Common myeloid progenitor, CD34-positive (primary cell): Measurements from ENCODE around the gene TTLL13. TPM values are rescaled to one million over a fixed set of nuclear protein-coding genes. Genes with fewer than 3 reads are reported as not detected.

Experiments
- CTCF ChIA-PET: fragments of 350-600 bp; sonication (Branson Sonifier 250); formaldehyde crosslinking; loops from one replicate; lab custom pipeline; 2021; ENCODE audit warnings: antibody characterized with exemption; lab: Charles Lee
- POLR2A ChIA-PET: fragments of 350-600 bp; sonication (Branson Sonifier 250); formaldehyde crosslinking; loops from one replicate; lab custom pipeline; 2021; ENCODE audit warnings: antibody characterized with exemption; lab: Charles Lee
- DNase-seq, 3 donors: peaks; one replicate each; pipeline versions ENCODE4 v3.0.0 to v3.0.0-alpha.2; 2013
- H3K27ac ChIP-seq, 2 experiments: 1 replicate in 1 of 2; 2 replicates in 1 of 2; pipeline ENCODE4 v1.7.0; 2013; ENCODE audit warnings: inconsistent platforms in 2 of 2, low read length in 2 of 2, mild to moderate bottlenecking in 2 of 2, low read depth in 1 of 2, moderate library complexity in 1 of 2; ENCODE audit not compliant: severe bottlenecking in 2 of 2, insufficient read depth in 1 of 2, poor library complexity in 1 of 2
- H3K27me3 ChIP-seq, 5 experiments: replicated peaks in 2 of 5; 1 replicate in 3 of 5; 2 replicates in 2 of 5; pipeline versions ENCODE4 v1.6.1 to v1.7.0; 2013; ENCODE audit warnings: low read length in 4 of 5, mild to moderate bottlenecking in 2 of 5, moderate library complexity in 2 of 5, inconsistent platforms in 1 of 5; ENCODE audit not compliant: insufficient read depth in 5 of 5, control insufficient read depth in 4 of 5
- H3K36me3 ChIP-seq, 4 experiments: 1 replicate in 2 of 4; 2 replicates in 2 of 4; pipeline versions ENCODE4 v1.6.1 to v1.7.0; 2013; ENCODE audit warnings: low read length in 3 of 4, control low read depth in 1 of 4, mild to moderate bottlenecking in 1 of 4; ENCODE audit not compliant: control insufficient read depth in 4 of 4, insufficient read depth in 4 of 4
- H3K4me1 ChIP-seq, 4 experiments: 1 replicate in 3 of 4; 2 replicates in 1 of 4; pipeline versions ENCODE4 v1.6.1 to v1.7.1; 2013; ENCODE audit warnings: low read length in 3 of 4, mild to moderate bottlenecking in 3 of 4, control low read depth in 1 of 4, inconsistent platforms in 1 of 4, moderate library complexity in 1 of 4; ENCODE audit not compliant: control insufficient read depth in 4 of 4, insufficient read depth in 4 of 4; ENCODE audit errors: control extremely low read depth in 1 of 4
- H3K4me3 ChIP-seq, 7 experiments: 1 replicate in 4 of 7; 2 replicates in 3 of 7; pipeline versions ENCODE4 v1.5.1 to v1.7.0; 2013; ENCODE audit warnings: mild to moderate bottlenecking in 7 of 7, low read length in 6 of 7, moderate library complexity in 6 of 7, inconsistent platforms in 2 of 7, low read depth in 2 of 7, control low read depth in 1 of 7; ENCODE audit not compliant: insufficient read depth in 4 of 7, control insufficient read depth in 1 of 7; ENCODE audit errors: extremely low read depth in 1 of 7
- H3K9me3 ChIP-seq, 5 experiments: 1 replicate in 4 of 5; 2 replicates in 1 of 5; pipeline versions ENCODE4 v1.6.1 to v1.7.1; 2013; ENCODE audit warnings: low read length in 4 of 5, mild to moderate bottlenecking in 2 of 5, inconsistent platforms in 1 of 5, low read depth in 1 of 5, moderate library complexity in 1 of 5; ENCODE audit not compliant: control insufficient read depth in 4 of 5, insufficient read depth in 2 of 5; ENCODE audit errors: control extremely low read depth in 1 of 5
- WGBS: methylation state at CpG from one replicate; pipeline ENCODE4 v1.1.5; 2013; ENCODE audit not compliant: insufficient coverage; 5-methylcytosine and 5-hydroxymethylcytosine counted together
- polyA plus RNA-seq: library from polyadenylated mRNA; unstranded; fragments of 120-200 nt; gene quantifications from one replicate; pipeline ENCODE4 v1.2.1, GENCODE V29; 2013

TTLL13 gene
- 0.74 TPM for polyA plus RNA-seq

DNA sequence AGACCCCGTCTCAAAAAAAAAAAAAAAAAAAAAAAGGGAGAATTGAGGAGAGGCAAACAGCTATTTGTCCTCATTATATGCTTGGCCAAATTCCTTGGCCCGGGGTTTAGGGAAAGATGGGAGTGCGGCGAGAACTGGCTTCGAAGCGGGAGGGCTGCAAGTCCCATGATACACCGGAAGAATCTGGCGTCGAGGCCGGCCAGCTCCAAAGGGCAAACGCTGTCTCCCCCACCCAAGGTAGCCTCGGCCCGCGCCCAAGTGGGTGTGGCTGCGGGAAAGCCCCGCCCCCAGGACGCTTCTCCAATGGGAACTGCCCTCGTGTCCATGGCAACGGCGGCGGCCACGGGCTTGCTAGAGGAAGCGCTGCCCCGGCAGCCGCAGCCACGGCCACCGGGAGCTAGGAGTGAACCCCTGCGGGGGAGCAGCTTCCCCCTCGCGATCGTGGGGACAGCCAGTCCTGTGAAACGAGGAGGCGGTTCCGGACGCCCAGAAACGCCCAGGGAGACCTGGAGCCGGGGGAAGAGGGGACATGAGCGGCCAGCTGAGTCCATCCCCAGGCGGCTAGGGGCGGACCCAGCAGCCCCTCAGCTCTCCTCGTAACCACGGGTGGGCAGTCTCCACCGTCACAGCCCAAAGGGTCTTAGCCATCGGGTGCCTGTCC lies at the start of gene TTLL13:
TSS of gene TTLL13 (plus strand) at position 354 of the 661 bp plus-strand sequence. CDS start 1,075 bp downstream, outside the sequence.
- ChIA-PET CTCF (interaction anchor here (0.8 to 3.2 kb wide), 12 partner anchors 8 to 58 kb away, joined by 3 to 13 read pairs (median 4); partner anchors contain the start of genes CIB1 and GDPGP1), POLR2A (interaction anchor here (0.8 to 1.3 kb wide), 2 partner anchors 16 kb away, joined by 3 to 4 read pairs; partner anchors contain the start of genes CIB1, GDPGP1 and NGRN)
- Histone ChIP-seq H3K27me3 (peaks cover 0 to 2% (median 0%) of the 10 kb centered on the region in 5 experiments), H3K4me3 (peak within 1 kb of the TSS; percentile 23 to 75 (median 66)), H3K9me3 (no peaks in the 10 kb centered on the region), H3K4me1 (peaks cover 0 to 15% (median 9%) of the 10 kb centered on the region in 4 experiments), H3K27ac (no peak within 1 kb of the TSS), H3K36me3 (no peaks in the 10 kb centered on the region)
- 2% methylated on average over 31 of the region's 44 CpGs for WGBS
- DNase-seq = peak; percentile 80 to 91 (median 84)

- peak overlapping the region in 1 of 2 experiments; percentile 54 for H3K27ac ChIP-seq
- WGBS = 5% methylated on average over 19 of the region's 24 CpGs
- DNase-seq = peak in 1 of 3 donors; percentile 31
- ChIA-PET CTCF (interaction anchor here (0.5 to 3.8 kb wide), 11 partner anchors 9 to 110 kb away, joined by 3 to 13 read pairs (median 4); no protein-coding TSS in a partner anchor), POLR2A (interaction anchor here (0.6 to 0.7 kb wide), 2 partner anchors 26 to 396 kb away, joined by 3 read pairs; no protein-coding TSS in a partner anchor)
- no peaks in the 10 kb centered on the region for H3K36me3 ChIP-seq
- H3K9me3 ChIP-seq = no peaks in the 10 kb centered on the region
- H3K4me1 ChIP-seq = peaks cover 4 to 21% (median 17%) of the 10 kb centered on the region in 4 experiments
- H3K27me3 ChIP-seq = peaks cover 0 to 7% (median 0%) of the 10 kb centered on the region in 5 experiments
- H3K4me3 ChIP-seq = peak overlapping the region; percentile 35 to 89 (median 79)
Measured at GRCh38 chr15:90200534-90201129, 48.7 kb upstream of the TTLL13 start.

GRCh38 chr15:90201130-90201943 lies 48.0 kb upstream of the TTLL13 start, which contains the start of gene SEMA4B:
TSS of gene SEMA4B (plus strand) at chr15:90201330. CDS start at chr15:90201579, 249 bp downstream.
- H3K27me3 ChIP-seq = peaks cover 0 to 7% (median 0%) of the 10 kb centered on the region in 5 experiments
- no peaks in the 10 kb centered on the region for H3K9me3 ChIP-seq
- POLR2A ChIA-PET = interaction anchor here (0.6 to 0.8 kb wide), 3 partner anchors 26 to 395 kb away, joined by 3 read pairs; no protein-coding TSS in a partner anchor
- DNase-seq = peak; percentile 62 to 86 (median 76)
- no peaks in the 10 kb centered on the region for H3K36me3 ChIP-seq
- H3K4me3 ChIP-seq = peak within 1 kb of the TSS; percentile 35 to 89 (median 79)
- H3K4me1 ChIP-seq = peaks cover 4 to 21% (median 17%) of the 10 kb centered on the region in 4 experiments
- WGBS = under 1% methylated on average over 41 of the region's 88 CpGs
- CTCF ChIA-PET = interaction anchor here (0.9 to 3.8 kb wide), 13 partner anchors 9 to 109 kb away, joined by 3 to 13 read pairs (median 4); no protein-coding TSS in a partner anchor
- H3K27ac ChIP-seq = peak within 1 kb of the TSS in 1 of 2 experiments; percentile 54

DNA sequence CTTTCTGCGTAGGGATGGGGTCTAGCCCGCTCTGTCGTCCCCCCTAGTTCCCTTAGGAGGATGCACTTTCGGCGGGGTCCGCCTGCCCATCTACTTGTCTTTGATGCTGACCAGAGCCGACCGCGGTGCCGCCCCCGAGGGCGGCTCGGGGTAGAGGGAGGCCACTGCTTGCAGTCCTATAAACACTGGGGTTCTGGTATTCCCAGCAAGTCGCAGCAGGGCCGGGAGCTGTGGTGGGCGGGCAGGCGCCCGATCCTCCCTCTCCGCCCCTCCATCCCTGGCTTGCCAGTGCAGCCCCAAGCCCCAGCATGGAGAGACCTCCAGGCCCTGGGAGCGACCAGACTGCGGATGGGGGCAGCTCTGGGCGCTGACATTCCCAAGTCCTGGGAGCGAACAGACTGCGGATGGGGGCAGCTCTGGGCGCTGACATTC lies 47.4 kb upstream of the TTLL13 start:
- peaks cover 4 to 21% (median 17%) of the 10 kb centered on the region in 4 experiments for H3K4me1 ChIP-seq
- 11% methylated on average over 20 of the region's 25 CpGs for WGBS
- ChIA-PET POLR2A (interaction anchor here (0.8 kb wide), 1 partner anchor 31 kb away, joined by 3 read pairs; no protein-coding TSS in a partner anchor), CTCF (interaction anchor here (0.9 to 3.8 kb wide), 10 partner anchors 9 to 27 kb away, joined by 3 to 13 read pairs (median 4); no protein-coding TSS in a partner anchor)
- peaks cover 0 to 7% (median 0%) of the 10 kb centered on the region in 5 experiments for H3K27me3 ChIP-seq
- no peak for DNase-seq
- H3K4me3 ChIP-seq = peak overlapping the region; percentile 35 to 89 (median 79)
- H3K9me3 ChIP-seq = no peaks in the 10 kb centered on the region
- H3K27ac ChIP-seq = peak overlapping the region in 1 of 2 experiments; percentile 54
- no peaks in the 10 kb centered on the region for H3K36me3 ChIP-seq

DNA sequence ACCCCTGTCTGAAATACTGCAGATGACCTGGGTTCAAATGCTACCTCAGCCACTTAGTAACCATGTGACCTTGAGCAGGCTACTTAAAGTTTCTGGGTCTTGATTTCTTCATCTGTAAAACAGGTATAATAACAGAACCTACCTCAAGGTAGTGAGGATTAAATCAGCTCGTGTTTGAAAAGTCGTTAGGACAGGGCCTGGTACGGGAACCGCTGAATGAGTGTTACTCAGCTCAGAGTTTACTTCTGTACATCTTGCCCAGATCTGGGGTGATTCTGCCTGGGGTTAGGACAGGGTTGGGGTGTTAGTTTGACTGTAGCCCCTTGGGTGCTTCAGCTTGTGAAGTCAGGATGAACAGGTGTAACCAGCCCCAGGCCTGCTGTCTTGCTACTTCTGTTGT lies 46.4 kb upstream of the TTLL13 start:
- H3K4me3 ChIP-seq = no peak overlapping the region
- WGBS = 100% methylated on average over 3 of the region's 4 CpGs
- H3K27me3 ChIP-seq = peaks cover 0 to 7% (median 0%) of the 10 kb centered on the region in 5 experiments
- peaks cover 4 to 21% (median 17%) of the 10 kb centered on the region in 4 experiments for H3K4me1 ChIP-seq
- no peaks in the 10 kb centered on the region for H3K36me3 ChIP-seq
- no peak for DNase-seq
- no peak overlapping the region for H3K27ac ChIP-seq
- H3K9me3 ChIP-seq = no peaks in the 10 kb centered on the region
- CTCF ChIA-PET = interaction anchor here (1.0 to 1.2 kb wide), 4 partner anchors 10 to 18 kb away, joined by 3 read pairs; no protein-coding TSS in a partner anchor
- POLR2A ChIA-PET = no interaction called here

- Histone ChIP-seq H3K9me3 (no peaks in the 10 kb centered on the region), H3K4me1 (peaks cover 4 to 21% (median 17%) of the 10 kb centered on the region in 4 experiments), H3K36me3 (no peaks in the 10 kb centered on the region), H3K27me3 (peaks cover 0 to 7% (median 0%) of the 10 kb centered on the region in 5 experiments), H3K27ac (no peak overlapping the region), H3K4me3 (no peak overlapping the region)
- no peak for DNase-seq
- POLR2A ChIA-PET = no interaction called here
- WGBS = 100% methylated on average over 7 of the region's 7 CpGs
- CTCF ChIA-PET = interaction anchor here (1.0 to 1.2 kb wide), 3 partner anchors 12 to 18 kb away, joined by 3 read pairs; no protein-coding TSS in a partner anchor
Measured at GRCh38 chr15:90203473-90203872, 45.9 kb upstream of the TTLL13 start.
